Activated CD8-positive, alpha-beta T cell treated with anti-CD3 and anti-CD28 coated beads for 36 hours (primary cell): ENCODE data around the gene PIGS. TPM values are rescaled to one million over a fixed set of nuclear protein-coding genes. Genes with fewer than 3 reads are reported as not detected.

Experiments used
- ATAC-seq: fragments of 200-7000 bp; cut with Tn5 transposase; one replicate; pipeline ENCODE4 v1.10.0; 2021; ENCODE audit warnings: mild to moderate bottlenecking, moderate library complexity
- CTCF ChIA-PET: fragments of 350-600 bp; sonication (Branson Sonifier 250); formaldehyde crosslinking; loops from one replicate; lab custom pipeline; 2021; ENCODE audit warnings: antibody characterized with exemption; lab: Charles Lee
- POLR2A ChIA-PET: fragments of 350-600 bp; sonication (Branson Sonifier 250); formaldehyde crosslinking; loops from one replicate; lab custom pipeline; 2021; ENCODE audit warnings: antibody characterized with exemption; lab: Charles Lee
- DNase-seq: peaks from one replicate; pipeline ENCODE4 v3.0.0-alpha.2; 2020
- H3K27ac Mint-ChIP-seq: one replicate; pipeline ENCODE4 v1.8.0; 2021; ENCODE audit warnings: mild to moderate bottlenecking, mixed read lengths
- H3K27me3 Mint-ChIP-seq: one replicate; pipeline ENCODE4 v1.8.0; 2021; ENCODE audit warnings: mixed read lengths
- H3K36me3 Mint-ChIP-seq: one replicate; pipeline ENCODE4 v1.8.0; 2021; ENCODE audit warnings: low read depth, mixed read lengths
- H3K4me1 Mint-ChIP-seq: one replicate; pipeline ENCODE4 v1.8.0; 2021; ENCODE audit warnings: low read depth, mixed read lengths
- H3K4me3 Mint-ChIP-seq: one replicate; pipeline ENCODE4 v1.8.0; 2021; ENCODE audit warnings: mild to moderate bottlenecking, moderate library complexity, mixed read lengths
- H3K9me3 Mint-ChIP-seq: one replicate; pipeline ENCODE4 v1.8.0; 2021; ENCODE audit warnings: mixed read lengths
- intact Hi-C: fragments of 100-400 bp; cut with micrococcal nuclease; formaldehyde crosslinking; loops from one replicate; pipeline ENCODE4 v1.10.0; 2022
- total RNA-seq, 2 experiments: library from RNA; stranded (reverse); gene quantifications; one replicate each; pipeline ENCODE4 v1.2.3, GENCODE V29; 2021
- TF ChIP-seq, protein P1 (sequence below): fragments of 200-600 bp; IDR thresholded peaks from one replicate; pipeline ENCODE4 v1.8.0; 2022; ENCODE audit warnings: antibody characterized with exemption, mild to moderate bottlenecking

PIGS gene
- total RNA-seq, 2 experiments from 2014 or later: 33.8 to 36.9 TPM

DNA sequence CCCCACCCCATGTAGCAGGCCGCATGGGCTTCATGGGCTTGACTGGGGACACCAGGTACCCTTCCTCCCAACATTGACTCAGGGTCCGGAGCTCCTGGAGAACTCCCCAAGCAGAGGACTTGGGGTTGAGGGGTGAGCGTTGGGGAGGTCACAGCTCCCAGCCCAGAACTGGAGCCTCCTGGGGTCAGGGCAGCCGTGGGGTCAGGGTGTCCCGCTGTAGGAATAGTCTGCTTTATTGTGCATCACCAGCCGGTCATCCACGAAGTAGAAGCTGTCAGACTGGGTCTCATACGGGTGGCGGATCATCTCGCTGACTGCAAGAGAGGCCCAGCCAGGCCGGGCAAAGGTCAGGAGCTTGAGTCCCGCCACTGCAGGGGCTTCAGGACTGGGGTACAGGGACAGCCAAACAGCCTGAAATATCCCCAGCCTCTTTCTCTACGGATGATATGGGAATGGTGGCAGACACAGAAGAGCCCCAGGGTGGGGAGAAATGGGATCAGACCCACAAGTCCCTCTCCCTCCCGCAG lies 24.2 kb downstream of the PIGS start:
- intact Hi-C loops: no loop called here
- Mint-ChIP-seq H3K27ac (peak overlapping the region; percentile 72), H3K4me3 (no peak overlapping the region), H3K9me3 (no peaks in the 10 kb centered on the region), H3K36me3 (peaks cover 3% of the 10 kb centered on the region), H3K4me1 (peaks cover 44% of the 10 kb centered on the region), H3K27me3 (no peaks in the 10 kb centered on the region)
- ChIA-PET CTCF (interaction anchor here (0.7 to 4.3 kb wide), 15 partner anchors 12 to 191 kb away, joined by 3 to 31 read pairs (median 8); partner anchors contain the start of genes ALDOC, PIGS and POLDIP2), POLR2A (interaction anchor here (0.8 to 0.9 kb wide), 2 partner anchors 10 kb away, joined by 5 to 7 read pairs; no protein-coding TSS in a partner anchor)
- TF ChIP-seq, protein P1, sequence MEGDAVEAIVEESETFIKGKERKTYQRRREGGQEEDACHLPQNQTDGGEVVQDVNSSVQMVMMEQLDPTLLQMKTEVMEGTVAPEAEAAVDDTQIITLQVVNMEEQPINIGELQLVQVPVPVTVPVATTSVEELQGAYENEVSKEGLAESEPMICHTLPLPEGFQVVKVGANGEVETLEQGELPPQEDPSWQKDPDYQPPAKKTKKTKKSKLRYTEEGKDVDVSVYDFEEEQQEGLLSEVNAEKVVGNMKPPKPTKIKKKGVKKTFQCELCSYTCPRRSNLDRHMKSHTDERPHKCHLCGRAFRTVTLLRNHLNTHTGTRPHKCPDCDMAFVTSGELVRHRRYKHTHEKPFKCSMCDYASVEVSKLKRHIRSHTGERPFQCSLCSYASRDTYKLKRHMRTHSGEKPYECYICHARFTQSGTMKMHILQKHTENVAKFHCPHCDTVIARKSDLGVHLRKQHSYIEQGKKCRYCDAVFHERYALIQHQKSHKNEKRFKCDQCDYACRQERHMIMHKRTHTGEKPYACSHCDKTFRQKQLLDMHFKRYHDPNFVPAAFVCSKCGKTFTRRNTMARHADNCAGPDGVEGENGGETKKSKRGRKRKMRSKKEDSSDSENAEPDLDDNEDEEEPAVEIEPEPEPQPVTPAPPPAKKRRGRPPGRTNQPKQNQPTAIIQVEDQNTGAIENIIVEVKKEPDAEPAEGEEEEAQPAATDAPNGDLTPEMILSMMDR: no peak
- no peak for DNase-seq
- ATAC-seq: no peak

DNA sequence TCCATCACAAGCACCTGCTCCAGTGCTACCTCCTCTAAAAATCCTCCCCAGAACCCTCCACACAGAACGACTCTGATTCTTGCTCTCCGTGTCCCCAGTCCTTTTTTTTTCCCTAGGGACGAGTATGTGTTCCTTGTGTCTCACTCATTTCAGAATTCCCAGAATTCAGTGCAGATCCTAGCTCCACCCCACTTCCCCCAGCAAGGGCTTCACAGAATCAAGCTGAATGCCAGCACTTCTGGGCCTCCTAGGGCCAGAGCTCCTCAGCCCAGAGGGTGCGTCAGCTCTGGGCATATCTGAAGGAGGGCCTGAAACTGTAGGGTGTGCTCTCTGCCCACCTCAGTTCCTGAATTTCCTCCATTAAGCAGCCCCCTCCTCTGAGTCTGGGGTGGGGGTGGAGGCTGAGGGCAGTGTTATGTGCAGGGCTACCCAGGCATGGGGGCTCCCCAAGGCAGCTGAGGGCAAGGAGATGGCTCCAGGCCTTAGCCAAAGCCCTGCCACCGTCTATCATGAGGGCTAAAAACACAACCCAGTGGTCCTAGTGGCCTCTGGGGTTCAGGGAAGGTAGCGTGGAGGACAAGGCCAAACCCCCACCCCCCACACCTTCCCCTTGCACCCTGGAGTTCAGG lies 25.4 kb downstream of the PIGS start:
- ATAC-seq: no peak
- H3K27me3 Mint-ChIP-seq: no peaks in the 10 kb centered on the region
- H3K4me1 Mint-ChIP-seq: peaks cover 34% of the 10 kb centered on the region
- ChIA-PET POLR2A (interaction anchor here (0.8 kb wide), 1 partner anchor 15 kb away, joined by 3 read pairs; no protein-coding TSS in a partner anchor), CTCF (interaction anchor here (2.8 to 4.3 kb wide), 3 partner anchors 31 to 66 kb away, joined by 11 to 27 read pairs (median 18); partner anchors contain the start of gene ALDOC)
- TF ChIP-seq, protein P1: no peak
- no peaks in the 10 kb centered on the region for H3K9me3 Mint-ChIP-seq
- intact Hi-C loops: no loop called here
- no peak overlapping the region for H3K4me3 Mint-ChIP-seq
- no peak for DNase-seq
- no peak overlapping the region for H3K27ac Mint-ChIP-seq
- peaks cover 3% of the 10 kb centered on the region for H3K36me3 Mint-ChIP-seq

DNA sequence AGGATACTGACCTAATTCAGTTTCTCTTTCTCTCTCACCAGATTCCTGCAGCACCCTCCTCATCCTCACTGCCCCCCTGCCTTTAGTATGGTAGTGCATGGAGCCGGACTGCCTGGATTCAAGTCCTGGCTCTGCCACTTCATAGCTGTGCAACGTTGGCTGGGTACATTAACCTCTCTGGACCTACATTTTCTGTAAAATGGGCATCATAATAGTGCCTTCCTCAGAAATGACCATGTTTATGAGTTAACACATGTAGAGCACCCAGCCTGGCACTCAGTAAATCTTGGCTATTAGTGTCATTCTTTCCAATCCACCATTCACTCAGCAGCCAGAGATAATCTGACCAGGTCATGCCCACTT lies 26.2 kb downstream of the PIGS start:
- peaks cover 3% of the 10 kb centered on the region for H3K36me3 Mint-ChIP-seq
- H3K4me1 Mint-ChIP-seq: peaks cover 26% of the 10 kb centered on the region
- no peak for DNase-seq
- H3K4me3 Mint-ChIP-seq: no peak overlapping the region
- TF ChIP-seq, protein P1: no peak
- CTCF ChIA-PET: interaction anchor here (2.8 kb wide), 1 partner anchor 49 kb away, joined by 11 read pairs; no protein-coding TSS in a partner anchor
- ATAC-seq: no peak
- H3K9me3 Mint-ChIP-seq: no peaks in the 10 kb centered on the region
- H3K27me3 Mint-ChIP-seq: no peaks in the 10 kb centered on the region
- POLR2A ChIA-PET: interaction anchor here (0.8 to 1.0 kb wide), 2 partner anchors 16 to 79 kb away, joined by 3 to 4 read pairs; no protein-coding TSS in a partner anchor
- no peak overlapping the region for H3K27ac Mint-ChIP-seq
- intact Hi-C loops: no loop called here

DNA sequence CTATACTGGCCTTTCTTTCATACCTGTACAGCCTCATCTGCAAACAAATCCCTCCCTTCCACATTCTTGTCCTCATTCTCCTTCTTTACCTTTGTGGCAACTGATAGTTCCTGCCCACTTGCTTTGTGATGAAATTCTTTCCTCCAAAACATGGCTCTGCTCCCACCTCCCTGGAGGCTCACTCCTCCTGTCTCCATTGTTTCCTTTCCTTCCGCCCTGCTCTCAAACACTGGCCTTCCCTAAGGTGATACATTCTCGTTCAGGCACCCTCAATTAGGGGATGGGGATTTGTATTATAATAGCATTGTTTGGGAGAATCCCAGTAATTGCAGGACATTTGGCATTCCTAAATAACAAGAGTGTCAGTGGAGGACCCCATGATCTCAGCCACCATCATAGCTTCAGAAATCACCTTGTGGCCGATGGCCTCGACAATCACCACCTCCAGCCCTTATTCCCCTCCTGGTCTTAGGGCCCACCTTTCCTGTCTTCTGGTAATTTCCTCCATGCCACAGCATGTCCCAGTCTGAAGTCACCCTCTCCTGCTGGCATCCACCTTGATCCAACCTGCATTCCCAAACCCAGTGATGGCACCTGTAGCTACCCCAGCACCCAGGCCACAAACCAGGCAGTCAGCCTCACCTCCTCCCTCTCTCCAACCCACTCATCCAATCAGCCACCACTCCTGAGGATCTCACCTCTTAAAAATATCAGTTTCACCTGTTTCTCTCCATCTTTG lies 26.8 kb downstream of the PIGS start:
- Mint-ChIP-seq H3K27me3 (no peaks in the 10 kb centered on the region), H3K4me1 (peaks cover 21% of the 10 kb centered on the region), H3K36me3 (peaks cover 3% of the 10 kb centered on the region), H3K27ac (no peak overlapping the region), H3K9me3 (no peaks in the 10 kb centered on the region), H3K4me3 (no peak overlapping the region)
- TF ChIP-seq, protein P1: no peak
- ChIA-PET POLR2A (interaction anchor here (1.0 kb wide), 1 partner anchor 79 kb away, joined by 4 read pairs; no protein-coding TSS in a partner anchor), CTCF (interaction anchor here (1.1 kb wide), 1 partner anchor 51 kb away, joined by 3 read pairs; no protein-coding TSS in a partner anchor)
- DNase-seq (no peak), ATAC-seq (no peak)
- intact Hi-C loops: no loop called here
